NB4 (cell line): ENCODE measurements around the gene AFAP1.

ENCODE experiments used
- MYC ChIP-seq: IDR thresholded peaks from 2 replicates; pipeline ENCODE4 v1.6.1; 2011; ENCODE audit warnings: low read depth, low read length
- POLR2A ChIP-seq: IDR thresholded peaks from 2 replicates; pipeline ENCODE4 v1.6.1; 2011; ENCODE audit warnings: mild to moderate bottlenecking; ENCODE audit not compliant: insufficient read length; ENCODE audit errors: extremely low read depth
- TF ChIP-seq, protein P1 (sequence below): IDR thresholded peaks from one replicate; pipeline ENCODE4 v1.5.1; 2012; ENCODE audit warnings: low read depth, low read length

DNA sequence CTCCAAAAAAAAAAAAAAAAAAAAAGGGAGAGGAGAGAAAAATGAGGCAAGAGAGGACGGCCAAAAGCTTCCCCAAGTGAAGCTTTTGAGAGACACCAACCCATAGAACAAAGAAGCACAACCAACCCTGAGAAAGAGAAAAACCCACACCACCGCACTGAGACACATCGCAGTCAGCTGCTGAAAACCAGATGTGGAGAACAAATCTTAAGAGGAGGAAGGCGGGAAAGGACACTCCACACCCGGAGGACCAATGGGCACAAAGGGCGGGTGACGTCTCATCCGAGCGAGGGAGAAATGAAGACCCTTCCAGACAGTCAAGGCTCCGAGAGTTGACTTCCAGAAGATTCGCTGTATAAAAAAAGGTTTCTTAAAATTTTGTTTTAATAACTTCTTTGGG is 112.1 kb downstream of the AFAP1 start:
- TF ChIP-seq, protein P1, sequence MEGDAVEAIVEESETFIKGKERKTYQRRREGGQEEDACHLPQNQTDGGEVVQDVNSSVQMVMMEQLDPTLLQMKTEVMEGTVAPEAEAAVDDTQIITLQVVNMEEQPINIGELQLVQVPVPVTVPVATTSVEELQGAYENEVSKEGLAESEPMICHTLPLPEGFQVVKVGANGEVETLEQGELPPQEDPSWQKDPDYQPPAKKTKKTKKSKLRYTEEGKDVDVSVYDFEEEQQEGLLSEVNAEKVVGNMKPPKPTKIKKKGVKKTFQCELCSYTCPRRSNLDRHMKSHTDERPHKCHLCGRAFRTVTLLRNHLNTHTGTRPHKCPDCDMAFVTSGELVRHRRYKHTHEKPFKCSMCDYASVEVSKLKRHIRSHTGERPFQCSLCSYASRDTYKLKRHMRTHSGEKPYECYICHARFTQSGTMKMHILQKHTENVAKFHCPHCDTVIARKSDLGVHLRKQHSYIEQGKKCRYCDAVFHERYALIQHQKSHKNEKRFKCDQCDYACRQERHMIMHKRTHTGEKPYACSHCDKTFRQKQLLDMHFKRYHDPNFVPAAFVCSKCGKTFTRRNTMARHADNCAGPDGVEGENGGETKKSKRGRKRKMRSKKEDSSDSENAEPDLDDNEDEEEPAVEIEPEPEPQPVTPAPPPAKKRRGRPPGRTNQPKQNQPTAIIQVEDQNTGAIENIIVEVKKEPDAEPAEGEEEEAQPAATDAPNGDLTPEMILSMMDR, result no peak
- TF ChIP-seq POLR2A (no peak), MYC (no peak)
